Muscle layer of duodenum (tissue), 2 donors: Measurements from ENCODE around the gene GMNN.
"Not testable (repeated sequence)": the region's sequence is repeated elsewhere in the genome, so short reads cannot be mapped to it uniquely, and the experiment has no call there.

Experiments
- H3K27ac ChIP-seq: one replicate; pipeline ENCODE4 v1.7.0; 2013; ENCODE audit warnings: mild to moderate bottlenecking, low read length
- H3K27me3 ChIP-seq: one replicate; pipeline ENCODE4 v1.7.0; 2013; ENCODE audit warnings: low read depth, mild to moderate bottlenecking, control low read depth, low read length
- H3K36me3 ChIP-seq, 2 donors: one replicate each; pipeline ENCODE4 v1.7.0; 2013; ENCODE audit warnings: low read length in 2 of 2, control low read depth in 1 of 2, mild to moderate bottlenecking in 1 of 2; ENCODE audit not compliant: insufficient read depth in 2 of 2, control insufficient read depth in 1 of 2
- H3K4me1 ChIP-seq, 2 donors: one replicate each; pipeline ENCODE4 v1.7.0; 2013; ENCODE audit warnings: low read length in 2 of 2, mild to moderate bottlenecking in 2 of 2, control low read depth in 1 of 2, moderate library complexity in 1 of 2; ENCODE audit not compliant: insufficient read depth in 2 of 2, control insufficient read depth in 1 of 2
- H3K4me3 ChIP-seq, 2 donors: one replicate each; pipeline ENCODE4 v1.7.0; 2013; ENCODE audit warnings: low read length in 2 of 2, low read depth in 1 of 2, mild to moderate bottlenecking in 1 of 2
- H3K9me3 ChIP-seq, 2 donors: one replicate each; pipeline ENCODE4 v1.7.0; 2013; ENCODE audit warnings: low read length in 2 of 2, control low read depth in 1 of 2, mild to moderate bottlenecking in 1 of 2; ENCODE audit not compliant: control insufficient read depth in 1 of 2
- donor health status: healthy.

GMNN gene

GRCh38 chr6:24763578-24763977, 11.2 kb upstream of the GMNN start:
- Histone ChIP-seq H3K27ac (no peak overlapping the region), H3K4me3 (no peak overlapping the region)

GRCh38 chr6:24764833-24765828, 9.6 kb upstream of the GMNN start:
- not testable (repeated sequence) for H3K27ac ChIP-seq, H3K27me3 ChIP-seq, H3K36me3 ChIP-seq, H3K9me3 ChIP-seq, H3K4me1 ChIP-seq, H3K4me3 ChIP-seq

More at GRCh38 chr6:24763578-24763977, 11.2 kb upstream of the GMNN start:
- H3K36me3 ChIP-seq, result no peaks in the 10 kb centered on the region
- H3K9me3 ChIP-seq, result no peaks in the 10 kb centered on the region
- no peaks in the 10 kb centered on the region for H3K4me1 ChIP-seq
- H3K27me3 ChIP-seq, result no peaks in the 10 kb centered on the region

- H3K9me3 ChIP-seq, H3K27me3 ChIP-seq, H3K27ac ChIP-seq, H3K36me3 ChIP-seq, H3K4me3 ChIP-seq, H3K4me1 ChIP-seq: not testable (repeated sequence)
These were observed 8.8 kb upstream of the GMNN start for GRCh38 chr6:24765968-24766367.

GRCh38 chr6:24766680-24767462, 7.9 kb upstream of the GMNN start:
- Histone ChIP-seq H3K4me1 (no peaks in the 10 kb centered on the region), H3K27me3 (no peaks in the 10 kb centered on the region), H3K4me3 (no peak overlapping the region), H3K36me3 (no peaks in the 10 kb centered on the region), H3K9me3 (no peaks in the 10 kb centered on the region), H3K27ac (no peak overlapping the region)

- Histone ChIP-seq H3K36me3 (no peaks in the 10 kb centered on the region), H3K4me3 (no peak overlapping the region), H3K9me3 (no peaks in the 10 kb centered on the region), H3K27me3 (no peaks in the 10 kb centered on the region), H3K4me1 (no peaks in the 10 kb centered on the region), H3K27ac (no peak overlapping the region)
These were observed 6.4 kb upstream of the GMNN start for GRCh38 chr6:24768361-24768760.

GRCh38 chr6:24775520-24776058, 852 bp downstream of the GMNN start:
- peak overlapping the region; percentile 61 for H3K27ac ChIP-seq
- H3K4me1 ChIP-seq, result no peaks in the 10 kb centered on the region
- peak overlapping the region; percentile 82 to 99 for H3K4me3 ChIP-seq
- H3K36me3 ChIP-seq, result peaks cover 0 to 3% of the 10 kb centered on the region in 2 donors
- no peaks in the 10 kb centered on the region for H3K9me3 ChIP-seq
- no peaks in the 10 kb centered on the region for H3K27me3 ChIP-seq

GRCh38 chr6:24777227-24777626, 2.5 kb downstream of the GMNN start:
- no peak overlapping the region for H3K27ac ChIP-seq
- no peaks in the 10 kb centered on the region for H3K27me3 ChIP-seq
- H3K36me3 ChIP-seq, result peaks cover 0 to 8% of the 10 kb centered on the region in 2 donors
- H3K4me1 ChIP-seq, result no peaks in the 10 kb centered on the region
- H3K4me3 ChIP-seq, result no peak overlapping the region
- H3K9me3 ChIP-seq, result no peaks in the 10 kb centered on the region

- no peaks in the 10 kb centered on the region for H3K9me3 ChIP-seq
- no peak overlapping the region for H3K4me3 ChIP-seq
- H3K27ac ChIP-seq, result no peak overlapping the region
- no peaks in the 10 kb centered on the region for H3K4me1 ChIP-seq
- peaks cover 5 to 8% of the 10 kb centered on the region in 2 donors for H3K36me3 ChIP-seq
- H3K27me3 ChIP-seq, result no peaks in the 10 kb centered on the region
These were observed 3.4 kb downstream of the GMNN start for GRCh38 chr6:24778121-24778520.

GRCh38 chr6:24778878-24779277, 4.1 kb downstream of the GMNN start:
- no peak overlapping the region for H3K27ac ChIP-seq

GRCh38 chr6:24779416-24780016, 4.8 kb downstream of the GMNN start:
- no peak overlapping the region for H3K27ac ChIP-seq
- H3K4me3 ChIP-seq, result no peak overlapping the region
- no peaks in the 10 kb centered on the region for H3K27me3 ChIP-seq
- peaks cover 9 to 14% of the 10 kb centered on the region in 2 donors for H3K36me3 ChIP-seq
- H3K9me3 ChIP-seq, result no peaks in the 10 kb centered on the region
- H3K4me1 ChIP-seq, result no peaks in the 10 kb centered on the region

More at GRCh38 chr6:24778878-24779277, 4.1 kb downstream of the GMNN start:
- H3K9me3 ChIP-seq, result no peaks in the 10 kb centered on the region
- no peaks in the 10 kb centered on the region for H3K27me3 ChIP-seq
- H3K4me3 ChIP-seq, result no peak overlapping the region
- H3K36me3 ChIP-seq, result peaks cover 5 to 8% of the 10 kb centered on the region in 2 donors
- H3K4me1 ChIP-seq, result no peaks in the 10 kb centered on the region

- H3K27ac ChIP-seq, result no peak overlapping the region
- no peaks in the 10 kb centered on the region for H3K4me1 ChIP-seq
- no peaks in the 10 kb centered on the region for H3K27me3 ChIP-seq
- no peaks in the 10 kb centered on the region for H3K9me3 ChIP-seq
- H3K36me3 ChIP-seq, result peaks cover 16% of the 10 kb centered on the region in 2 donors
- no peak overlapping the region for H3K4me3 ChIP-seq
These were observed 5.5 kb downstream of the GMNN start for GRCh38 chr6:24780206-24780605.
